ENCODE results near the gene TMEM119. TPM values are rescaled to one million over a fixed set of nuclear protein-coding genes. Genes with fewer than 3 reads are reported as not detected.

Gene TMEM119
- total RNA-seq, 2 experiments from 2014 or later = 0.10 to 0.24 TPM

GRCh38 chr12:108584456-108585065, 13.3 kb downstream of the TMEM119 start:
- Mint-ChIP-seq H3K36me3 (no peaks in the 10 kb centered on the region), H3K27ac (no peak overlapping the region), H3K4me3 (no peak overlapping the region), H3K27me3 (peaks cover 3% of the 10 kb centered on the region), H3K9me3 (no peaks in the 10 kb centered on the region), H3K4me1 (ENCODE audit: low read depth) (no peaks in the 10 kb centered on the region)
- intact Hi-C loops (cut with micrococcal nuclease) = no loop called here
- ChIA-PET POLR2A (no interaction called here), CTCF (interaction anchor here (1.0 kb wide), 1 partner anchor 34 kb away, joined by 3 read pairs; no protein-coding TSS in a partner anchor)
- DNase-seq = no peak

- ChIA-PET POLR2A (no interaction called here), CTCF (interaction anchor here (1.0 kb wide), 1 partner anchor 35 kb away, joined by 3 read pairs; no protein-coding TSS in a partner anchor)
- H3K4me3 Mint-ChIP-seq = no peak overlapping the region
- intact Hi-C loops (cut with micrococcal nuclease) = no loop called here
- DNase-seq = no peak
- H3K36me3 Mint-ChIP-seq = no peaks in the 10 kb centered on the region
- no peaks in the 10 kb centered on the region for H3K9me3 Mint-ChIP-seq
- peaks cover 3% of the 10 kb centered on the region for H3K27me3 Mint-ChIP-seq
- H3K4me1 Mint-ChIP-seq (ENCODE audit: low read depth) = no peaks in the 10 kb centered on the region
- H3K27ac Mint-ChIP-seq = no peak overlapping the region
Observed at GRCh38 chr12:108583991-108584390, 13.9 kb downstream of the TMEM119 start.

- H3K4me3 Mint-ChIP-seq = no peak overlapping the region
- peaks cover 3% of the 10 kb centered on the region for H3K9me3 Mint-ChIP-seq
- POLR2A ChIA-PET = no interaction called here
- DNase-seq = no peak
- H3K36me3 Mint-ChIP-seq = no peaks in the 10 kb centered on the region
- H3K27ac Mint-ChIP-seq = no peak overlapping the region
- no peaks in the 10 kb centered on the region for H3K27me3 Mint-ChIP-seq
- no peaks in the 10 kb centered on the region for H3K4me1 Mint-ChIP-seq (ENCODE audit: low read depth)
- CTCF ChIA-PET = no interaction called here
- intact Hi-C loops (cut with micrococcal nuclease) = no loop called here
Observed at GRCh38 chr12:108582978-108583770, 14.7 kb downstream of the TMEM119 start.

GRCh38 chr12:108582509-108582908, 15.4 kb downstream of the TMEM119 start:
- Mint-ChIP-seq H3K4me3 (no peak overlapping the region), H3K9me3 (peaks cover 3% of the 10 kb centered on the region), H3K36me3 (no peaks in the 10 kb centered on the region), H3K27me3 (no peaks in the 10 kb centered on the region), H3K27ac (no peak overlapping the region), H3K4me1 (ENCODE audit: low read depth) (no peaks in the 10 kb centered on the region)
- DNase-seq = no peak
- POLR2A ChIA-PET = no interaction called here
- CTCF ChIA-PET = no interaction called here
- intact Hi-C loops (cut with micrococcal nuclease) = no loop called here

- ChIA-PET POLR2A (no interaction called here), CTCF (interaction anchor here (1.5 kb wide), 1 partner anchor 83 kb away, joined by 4 read pairs; no protein-coding TSS in a partner anchor)
- intact Hi-C loops (cut with micrococcal nuclease) = no loop called here
- no peak for DNase-seq
- Mint-ChIP-seq H3K4me3 (no peak overlapping the region), H3K27me3 (no peaks in the 10 kb centered on the region), H3K9me3 (peaks cover 3% of the 10 kb centered on the region), H3K4me1 (ENCODE audit: low read depth) (no peaks in the 10 kb centered on the region), H3K27ac (no peak overlapping the region), H3K36me3 (no peaks in the 10 kb centered on the region)
Observed at GRCh38 chr12:108581311-108582227, 16.3 kb downstream of the TMEM119 start.

- CTCF ChIA-PET = no interaction called here
- POLR2A ChIA-PET = no interaction called here
- intact Hi-C loops (cut with micrococcal nuclease) = no loop called here
- no peaks in the 10 kb centered on the region for H3K36me3 Mint-ChIP-seq
- peaks cover 3% of the 10 kb centered on the region for H3K9me3 Mint-ChIP-seq
- no peak overlapping the region for H3K4me3 Mint-ChIP-seq
- H3K27ac Mint-ChIP-seq = no peak overlapping the region
- H3K4me1 Mint-ChIP-seq (ENCODE audit: low read depth) = peaks cover 2% of the 10 kb centered on the region
- DNase-seq = no peak
- no peaks in the 10 kb centered on the region for H3K27me3 Mint-ChIP-seq
Observed at GRCh38 chr12:108580531-108580930, 17.4 kb downstream of the TMEM119 start.

- Mint-ChIP-seq H3K4me1 (ENCODE audit: low read depth) (peaks cover 15% of the 10 kb centered on the region), H3K4me3 (no peak overlapping the region), H3K9me3 (peaks cover 3% of the 10 kb centered on the region), H3K36me3 (no peaks in the 10 kb centered on the region), H3K27ac (no peak overlapping the region), H3K27me3 (no peaks in the 10 kb centered on the region)
- ChIA-PET POLR2A (no interaction called here), CTCF (no interaction called here)
- no peak for DNase-seq
- intact Hi-C loops (cut with micrococcal nuclease) = no loop called here
Observed at GRCh38 chr12:108578813-108579212, 19.1 kb downstream of the TMEM119 start.

- H3K27ac Mint-ChIP-seq = no peak overlapping the region
- no peak overlapping the region for H3K4me3 Mint-ChIP-seq
- peaks cover 3% of the 10 kb centered on the region for H3K9me3 Mint-ChIP-seq
- ChIA-PET CTCF (interaction anchor here (1.7 kb wide), 1 partner anchor 39 kb away, joined by 14 read pairs; no protein-coding TSS in a partner anchor), POLR2A (no interaction called here)
- no peak for DNase-seq
- no peaks in the 10 kb centered on the region for H3K36me3 Mint-ChIP-seq
- intact Hi-C loops (cut with micrococcal nuclease) = no loop called here
- H3K4me1 Mint-ChIP-seq (ENCODE audit: low read depth) = peaks cover 20% of the 10 kb centered on the region
- no peaks in the 10 kb centered on the region for H3K27me3 Mint-ChIP-seq
Observed at GRCh38 chr12:108578264-108578663, 19.6 kb downstream of the TMEM119 start.

GRCh38 chr12:108577458-108577857, 20.4 kb downstream of the TMEM119 start:
- Mint-ChIP-seq H3K9me3 (peaks cover 3% of the 10 kb centered on the region), H3K27me3 (no peaks in the 10 kb centered on the region)

GRCh38 chr12:108576660-108577234, 21.1 kb downstream of the TMEM119 start:
- peaks cover 33% of the 10 kb centered on the region for H3K4me1 Mint-ChIP-seq (ENCODE audit: low read depth)
- no peaks in the 10 kb centered on the region for H3K27me3 Mint-ChIP-seq
- no peak for DNase-seq
- no peak overlapping the region for H3K4me3 Mint-ChIP-seq
- H3K27ac Mint-ChIP-seq = no peak overlapping the region
- CTCF ChIA-PET = interaction anchor here (1.1 to 1.7 kb wide), 3 partner anchors 8 to 64 kb away, joined by 3 to 14 read pairs (median 3); no protein-coding TSS in a partner anchor
- no peaks in the 10 kb centered on the region for H3K36me3 Mint-ChIP-seq
- POLR2A ChIA-PET = no interaction called here
- peaks cover 3% of the 10 kb centered on the region for H3K9me3 Mint-ChIP-seq
- intact Hi-C loops (cut with micrococcal nuclease) = no loop called here

More at GRCh38 chr12:108577458-108577857, 20.4 kb downstream of the TMEM119 start:
- peaks cover 28% of the 10 kb centered on the region for H3K4me1 Mint-ChIP-seq (ENCODE audit: low read depth)
- H3K27ac Mint-ChIP-seq = no peak overlapping the region
- no peak overlapping the region for H3K4me3 Mint-ChIP-seq
- DNase-seq = no peak
- no peaks in the 10 kb centered on the region for H3K36me3 Mint-ChIP-seq
- ChIA-PET CTCF (interaction anchor here (1.1 to 1.7 kb wide), 3 partner anchors 9 to 65 kb away, joined by 3 to 14 read pairs (median 3); no protein-coding TSS in a partner anchor), POLR2A (no interaction called here)
- intact Hi-C loops (cut with micrococcal nuclease) = no loop called here

- intact Hi-C loops (cut with micrococcal nuclease) = no loop called here
- Mint-ChIP-seq H3K27me3 (no peaks in the 10 kb centered on the region), H3K36me3 (peaks cover 3% of the 10 kb centered on the region), H3K27ac (no peak overlapping the region), H3K4me1 (ENCODE audit: low read depth) (peaks cover 40% of the 10 kb centered on the region), H3K4me3 (no peak overlapping the region), H3K9me3 (peaks cover 3% of the 10 kb centered on the region)
- POLR2A ChIA-PET = no interaction called here
- CTCF ChIA-PET = interaction anchor here (1.5 to 1.9 kb wide), 3 partner anchors 12 to 375 kb away, joined by 3 to 9 read pairs (median 8); no protein-coding TSS in a partner anchor
- DNase-seq = no peak
Observed at GRCh38 chr12:108575199-108575912, 22.5 kb downstream of the TMEM119 start.

Data from activated CD4-positive, alpha-beta memory T cell treated with anti-CD3 and anti-CD28 coated beads for 36 hours (primary cell).